AG08395 (cell line): ENCODE results near the gene TMBIM1.
A peak's percentile ranks its signal among the peaks of the same experiment; 100 is the strongest.

Source experiments
- DNase-seq: peaks from one replicate; pipeline ENCODE4 v3.0.0; 2012; ENCODE audit warnings: mixed read lengths, low spot score

TMBIM1 gene, protein sequence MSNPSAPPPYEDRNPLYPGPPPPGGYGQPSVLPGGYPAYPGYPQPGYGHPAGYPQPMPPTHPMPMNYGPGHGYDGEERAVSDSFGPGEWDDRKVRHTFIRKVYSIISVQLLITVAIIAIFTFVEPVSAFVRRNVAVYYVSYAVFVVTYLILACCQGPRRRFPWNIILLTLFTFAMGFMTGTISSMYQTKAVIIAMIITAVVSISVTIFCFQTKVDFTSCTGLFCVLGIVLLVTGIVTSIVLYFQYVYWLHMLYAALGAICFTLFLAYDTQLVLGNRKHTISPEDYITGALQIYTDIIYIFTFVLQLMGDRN

DNA sequence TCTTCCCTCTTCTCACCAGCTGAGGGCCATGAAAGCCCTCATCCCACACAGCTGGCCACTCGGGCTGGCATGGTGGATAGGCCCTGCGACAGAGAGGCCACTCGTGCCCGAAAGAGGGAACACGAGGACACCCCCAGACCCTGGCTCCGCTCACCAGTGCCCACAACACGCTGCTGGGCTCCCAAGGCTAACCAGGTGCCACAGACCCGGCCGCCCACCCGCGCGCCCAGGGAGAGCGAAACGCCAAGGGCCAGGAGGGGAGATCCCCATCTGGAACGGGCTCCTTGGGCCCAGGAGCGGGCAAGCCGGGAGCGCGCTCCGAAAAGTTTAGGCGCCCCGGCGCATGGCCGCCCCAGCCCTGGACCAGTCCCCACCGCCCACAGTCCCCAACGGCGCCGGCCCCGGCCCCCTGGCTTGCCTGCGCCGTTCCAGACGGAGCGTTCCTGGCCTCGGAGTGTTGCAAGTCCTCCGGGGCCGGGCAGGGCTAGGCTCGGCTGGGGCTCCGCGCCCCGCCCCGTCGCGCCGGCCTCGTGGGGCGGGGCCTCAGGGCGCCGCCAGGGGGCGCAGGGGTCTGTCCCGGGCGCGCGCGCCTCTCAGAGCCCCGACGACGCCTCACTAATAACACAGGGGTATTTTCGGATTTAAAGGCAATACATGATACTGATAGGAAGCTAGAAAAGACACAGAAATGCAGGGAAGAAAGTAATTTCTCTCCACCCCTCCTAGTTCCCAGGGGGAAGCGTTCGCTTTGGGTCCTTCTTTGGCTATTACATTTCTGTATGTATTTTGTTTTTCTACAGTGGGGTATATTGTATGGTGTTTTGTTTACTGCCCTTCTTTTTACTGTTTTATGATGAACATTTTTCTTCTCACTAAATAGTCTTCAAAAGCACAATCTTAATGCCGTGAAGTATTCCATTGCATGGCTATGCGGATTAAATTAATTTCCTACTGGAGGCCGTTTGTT is at the start of gene TMBIM1:
TSS of gene TMBIM1 (minus strand) at position 456 of the 967 bp plus-strand sequence. CDS start 10,362 bp downstream, outside the sequence.
- DNase-seq: peak; percentile 93

DNA sequence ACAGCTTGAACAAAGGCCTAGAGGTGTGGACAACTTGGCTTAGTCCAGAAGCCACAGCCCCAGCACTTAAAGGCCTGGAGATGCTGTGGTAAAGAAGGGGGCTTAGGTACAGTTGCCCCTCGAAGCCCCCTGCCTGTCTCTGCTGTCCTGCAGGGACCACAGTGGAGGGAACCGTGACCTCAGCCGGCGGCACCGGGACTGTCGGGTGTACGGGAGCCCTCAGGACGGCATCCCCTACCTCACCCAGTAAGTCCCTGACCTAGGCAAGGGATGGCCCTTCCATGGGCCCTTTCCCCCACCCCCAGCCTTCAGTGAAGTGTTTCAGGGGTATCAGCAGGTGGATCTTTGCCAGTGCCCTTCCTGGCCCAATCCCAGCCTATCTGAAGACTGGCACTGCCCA is 49.1 kb upstream of the TMBIM1 start:
- DNase-seq: no peak

DNA sequence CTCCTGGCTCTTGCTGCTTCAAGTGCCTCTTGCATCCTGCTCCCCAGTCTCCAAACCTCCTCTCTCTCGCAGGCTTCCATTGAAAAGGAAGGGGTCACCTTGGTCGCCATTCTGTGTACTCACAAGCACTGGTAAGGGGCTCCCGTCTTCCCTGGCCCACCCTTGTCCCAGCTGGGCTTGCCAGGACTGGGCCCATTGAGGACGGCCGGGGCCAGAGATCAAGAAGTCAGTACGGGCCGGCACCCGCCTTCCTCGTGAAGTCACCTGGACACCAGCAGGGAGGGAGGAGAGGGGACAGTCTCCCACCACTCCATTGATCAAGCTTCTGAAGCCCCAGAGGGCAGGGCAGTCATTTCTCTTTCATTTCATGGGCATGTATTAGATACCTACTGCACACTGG is 48.4 kb upstream of the TMBIM1 start:
- no peak for DNase-seq

DNA sequence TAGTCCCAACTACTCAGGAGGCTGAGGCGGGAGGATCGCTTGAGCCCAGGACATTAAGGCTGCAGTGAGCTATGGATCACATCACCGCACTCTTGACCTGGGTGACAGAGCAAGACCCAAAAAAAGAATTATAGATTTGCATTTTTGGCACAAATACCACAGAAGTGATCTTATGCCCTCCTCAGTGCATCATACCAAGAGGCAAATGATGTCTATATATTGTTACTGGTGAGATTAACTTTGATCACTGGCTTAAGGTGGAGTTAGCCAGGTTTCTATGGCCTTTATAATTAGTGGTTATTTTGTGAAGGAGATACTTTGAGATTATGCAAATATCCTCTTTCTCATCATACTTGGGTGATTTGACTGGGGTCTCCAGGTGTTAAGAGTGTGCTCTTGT is 42.2 kb upstream of the TMBIM1 start:
- DNase-seq: no peak

DNA sequence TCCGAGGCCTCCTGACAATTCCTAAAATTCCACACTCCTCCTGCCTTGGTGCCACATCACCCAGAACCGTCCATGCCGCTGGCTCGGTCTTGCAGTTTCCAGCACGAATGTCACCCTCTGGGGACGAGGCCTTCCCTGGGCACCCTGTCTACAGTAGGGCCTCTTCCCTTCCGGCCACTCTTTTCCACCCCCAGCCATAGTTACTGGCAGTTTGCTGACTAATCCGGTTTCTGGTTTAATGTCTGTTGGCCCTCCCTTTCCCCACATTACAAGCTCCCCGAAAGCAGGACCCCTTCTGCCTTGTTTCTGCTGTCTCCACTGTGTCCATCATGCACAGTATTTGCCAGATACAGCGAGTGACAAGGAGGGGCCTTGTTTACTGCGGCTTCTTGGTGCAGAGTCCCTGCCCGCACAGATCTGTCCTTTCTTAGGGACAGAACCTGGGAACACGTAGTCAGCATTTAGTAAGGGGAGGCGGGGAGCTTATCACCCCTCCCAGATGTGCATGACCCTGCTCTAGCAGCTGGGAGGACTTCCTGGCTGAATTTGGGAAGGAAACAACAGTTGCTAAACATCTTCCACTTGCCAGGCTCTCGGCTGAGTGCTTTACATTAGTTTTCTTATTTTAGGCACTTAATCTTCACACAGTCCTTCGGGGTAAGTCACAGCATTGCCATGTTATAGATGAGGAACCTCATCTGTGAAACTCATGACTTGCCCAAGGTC is 40.8 kb upstream of the TMBIM1 start:
- DNase-seq: no peak

DNA sequence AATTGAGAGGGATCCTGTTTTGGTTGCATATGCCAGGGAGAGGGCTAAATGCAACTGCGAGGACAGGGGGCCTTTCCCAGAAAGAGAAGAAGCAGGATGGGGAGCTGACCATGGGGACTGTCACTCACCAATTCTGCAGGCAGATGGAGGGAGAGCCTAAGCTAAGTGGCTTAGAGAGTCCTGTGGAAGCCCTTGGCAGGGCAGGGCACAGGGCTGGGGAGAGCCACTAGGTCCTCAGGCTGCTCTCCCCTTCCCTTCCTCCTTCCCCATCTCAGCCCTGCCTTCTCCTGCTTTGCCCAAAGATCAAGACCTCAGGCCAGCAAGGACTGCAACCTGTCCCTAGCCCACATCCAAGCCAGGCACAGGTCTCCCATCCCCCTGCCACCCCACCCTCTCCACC is 40.0 kb upstream of the TMBIM1 start:
- no peak for DNase-seq

DNA sequence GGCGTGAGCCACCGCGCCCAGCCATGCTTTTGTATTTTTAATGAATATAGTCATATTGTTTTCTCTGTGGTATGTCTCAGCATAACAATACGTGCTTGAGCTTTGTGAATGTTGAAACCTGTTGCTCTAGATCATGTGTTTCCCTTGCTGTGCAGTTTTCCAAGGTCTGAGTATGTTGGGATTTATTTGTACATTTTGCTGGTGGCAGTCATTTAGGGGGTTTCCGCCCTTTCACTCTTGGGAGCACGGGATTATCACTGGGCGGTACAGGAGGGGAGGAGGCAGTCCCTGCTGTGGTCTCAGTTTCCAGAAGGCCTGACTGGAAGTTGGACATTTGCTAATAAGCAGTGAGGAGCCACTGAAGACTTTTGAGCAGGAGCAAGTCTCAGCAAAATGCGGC is 39.4 kb upstream of the TMBIM1 start:
- no peak for DNase-seq

DNA sequence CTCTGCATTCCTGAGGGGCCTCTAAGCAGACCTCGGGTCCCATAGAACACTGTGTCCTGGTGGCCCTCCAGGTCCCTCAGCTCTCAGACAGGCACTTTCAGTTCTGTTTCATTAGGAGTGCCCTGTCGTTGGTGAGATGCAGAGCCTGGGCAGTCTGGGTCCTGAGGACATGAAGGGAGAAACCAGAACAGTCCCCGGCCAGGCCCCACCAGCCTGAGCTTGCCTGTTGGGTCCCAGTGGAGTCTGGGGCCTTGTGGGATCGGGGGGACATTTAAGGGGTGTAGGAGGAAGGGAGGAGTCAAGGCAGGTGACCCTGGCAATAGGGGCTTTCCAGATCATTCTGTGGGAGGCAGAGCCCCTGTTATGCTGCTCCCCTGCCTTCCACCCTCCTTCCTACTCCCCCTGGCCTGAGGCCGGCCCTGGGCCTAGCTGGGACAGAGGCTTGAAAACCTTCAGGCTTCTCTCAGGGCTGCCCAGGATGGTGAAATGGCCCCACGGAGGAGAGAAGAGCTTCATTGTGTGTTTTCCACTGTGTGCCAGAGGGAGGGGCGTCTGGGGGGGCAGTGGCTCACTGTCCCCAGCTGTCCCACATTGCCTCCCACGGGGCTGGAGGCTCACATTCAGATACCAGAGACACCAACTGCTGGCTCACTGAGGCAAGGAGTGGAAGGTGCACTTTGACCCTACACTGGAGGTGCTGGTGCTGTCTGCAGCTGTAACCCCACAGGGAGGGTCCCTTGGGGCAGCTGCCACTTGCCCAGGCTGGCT is 37.7 kb upstream of the TMBIM1 start:
- no peak for DNase-seq

DNA sequence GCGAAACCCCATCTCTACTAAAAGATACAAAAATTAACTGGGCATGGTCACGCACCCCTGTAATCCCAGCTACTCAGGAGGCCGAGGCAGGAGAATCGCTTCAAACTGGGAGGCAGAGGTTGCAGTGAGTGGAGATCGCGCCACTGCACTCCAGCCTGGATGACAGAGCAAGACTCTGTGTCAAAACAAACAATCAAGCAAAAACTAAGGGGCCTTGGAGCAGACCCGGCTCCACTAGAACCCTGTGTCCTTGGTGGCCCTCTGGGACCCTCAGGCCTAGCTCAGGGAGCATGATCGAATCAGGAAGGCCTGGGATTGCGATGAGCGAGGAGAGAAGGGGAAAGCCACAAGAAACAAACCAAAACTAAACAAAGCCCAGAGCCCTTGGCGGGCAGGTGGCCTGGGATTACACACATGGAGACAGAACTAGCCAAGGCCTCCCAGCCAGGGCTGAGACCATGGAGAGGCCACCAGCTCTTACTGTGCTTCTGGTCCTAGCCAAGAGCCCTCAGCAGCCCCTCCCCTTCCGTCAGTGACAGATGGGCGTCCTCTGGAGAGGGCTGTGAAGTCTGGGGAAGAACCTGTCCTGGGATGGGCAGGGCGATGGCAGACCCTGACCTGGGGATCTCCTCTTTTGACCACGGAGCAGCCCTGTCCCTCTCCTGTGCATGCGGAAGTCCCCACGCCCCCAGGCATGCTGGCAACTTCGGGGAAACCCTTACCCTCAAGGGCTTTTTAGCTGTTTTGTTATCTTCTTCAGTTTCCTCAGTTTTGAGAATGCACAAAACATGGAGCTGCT is 36.9 kb upstream of the TMBIM1 start:
- DNase-seq: no peak

DNA sequence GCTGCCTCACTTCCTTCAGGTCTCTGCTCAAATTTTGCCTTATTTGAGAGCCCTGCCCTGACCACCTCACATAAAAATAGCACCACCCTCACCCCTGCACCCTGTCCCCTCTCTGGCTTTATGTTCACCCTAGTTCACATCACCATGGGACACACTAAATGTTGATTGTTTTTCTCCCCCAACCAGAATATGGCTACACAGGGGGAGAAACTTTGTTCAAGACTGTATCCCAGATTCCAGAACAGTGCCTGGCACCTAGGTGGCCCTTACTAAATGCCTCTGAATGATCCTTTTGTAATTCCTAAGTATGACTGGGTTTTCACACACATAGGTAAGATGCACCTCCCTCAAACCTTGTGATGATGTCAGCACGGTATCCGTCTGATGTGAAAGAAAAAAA is 36.0 kb upstream of the TMBIM1 start:
- no peak for DNase-seq

DNA sequence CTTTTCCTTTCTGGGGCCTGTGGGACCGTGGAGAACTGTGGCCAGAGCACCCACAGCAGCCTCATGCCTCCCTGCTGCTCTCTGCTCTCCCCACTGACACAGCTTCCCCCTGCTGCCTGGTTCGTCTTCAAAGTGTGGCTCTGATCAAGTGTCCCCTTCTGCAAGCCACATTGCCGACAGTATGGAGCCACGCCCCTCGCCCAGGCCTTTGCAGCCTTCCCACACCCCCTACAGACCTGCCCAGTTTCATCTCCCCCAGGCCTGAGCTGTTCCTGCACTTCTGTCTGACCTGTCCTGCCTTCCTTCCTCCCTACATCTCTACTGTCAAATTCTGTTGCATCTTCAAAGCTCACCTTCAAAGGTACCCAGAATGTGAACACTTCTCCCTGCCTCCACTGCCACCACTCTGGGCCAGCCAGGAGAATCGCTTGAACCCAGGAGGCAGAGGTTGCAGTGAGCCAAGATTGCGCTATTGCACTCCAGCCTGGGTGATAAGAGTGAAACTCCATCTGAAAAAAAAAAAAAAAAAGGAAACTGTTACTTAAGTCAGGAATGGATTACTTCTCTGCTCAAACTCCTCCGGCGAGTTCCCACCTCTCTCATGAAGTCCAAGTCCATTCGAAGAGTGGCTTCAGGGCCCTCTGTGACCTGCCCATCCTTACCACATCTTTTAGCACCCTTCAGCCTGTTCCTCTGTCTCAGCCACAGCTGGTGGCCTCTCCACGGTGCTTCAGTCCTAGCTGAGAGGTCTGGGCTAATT is 35.3 kb upstream of the TMBIM1 start:
- no peak for DNase-seq

DNA sequence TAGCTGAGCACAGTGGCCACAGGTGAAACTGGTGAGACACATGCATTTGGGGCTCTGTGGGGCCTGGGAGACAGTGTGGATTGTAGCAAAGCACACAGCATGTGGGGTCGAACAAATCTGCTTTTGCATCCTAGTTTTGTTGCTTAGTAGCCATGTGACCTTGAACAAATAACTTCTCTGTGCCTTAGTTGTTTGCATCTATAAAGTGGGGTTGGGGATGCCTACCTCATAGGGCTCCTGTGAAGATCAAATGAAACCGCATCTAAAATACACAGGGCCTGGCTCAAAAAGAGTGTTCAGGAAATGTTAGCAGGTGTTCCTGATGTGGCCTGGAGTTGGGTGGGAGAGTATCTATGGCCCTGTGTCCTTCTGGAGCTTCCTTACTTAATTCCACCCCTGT is 34.0 kb upstream of the TMBIM1 start:
- no peak for DNase-seq

DNA sequence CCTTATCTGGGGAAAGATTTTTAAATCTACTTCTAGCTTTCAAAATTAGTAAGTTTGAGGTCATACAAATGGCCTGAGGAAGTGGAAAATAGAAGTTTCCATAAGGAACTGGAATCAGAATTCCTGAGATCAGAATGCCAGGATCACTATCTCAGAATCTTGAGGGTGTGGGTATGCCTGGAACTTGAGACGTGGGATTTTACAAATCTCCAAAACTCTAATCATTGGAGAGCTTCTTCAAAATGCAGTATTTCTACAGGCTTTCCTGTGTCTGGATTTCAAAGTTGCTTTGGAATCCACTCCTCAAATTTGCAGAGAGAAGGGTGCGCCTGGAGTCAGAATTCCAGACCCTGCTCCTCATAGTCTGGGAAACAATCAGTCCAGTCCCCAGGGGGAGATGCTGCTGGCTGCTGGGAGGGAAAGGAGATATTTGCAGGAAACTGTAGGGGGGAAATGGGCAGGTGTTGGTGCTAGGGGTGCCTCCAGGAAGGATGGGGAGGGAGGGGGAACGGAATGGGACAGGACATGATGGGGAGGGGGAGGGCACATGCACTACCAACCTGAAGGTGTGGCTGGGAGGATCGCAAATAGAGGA is 33.4 kb upstream of the TMBIM1 start:
- no peak for DNase-seq

DNA sequence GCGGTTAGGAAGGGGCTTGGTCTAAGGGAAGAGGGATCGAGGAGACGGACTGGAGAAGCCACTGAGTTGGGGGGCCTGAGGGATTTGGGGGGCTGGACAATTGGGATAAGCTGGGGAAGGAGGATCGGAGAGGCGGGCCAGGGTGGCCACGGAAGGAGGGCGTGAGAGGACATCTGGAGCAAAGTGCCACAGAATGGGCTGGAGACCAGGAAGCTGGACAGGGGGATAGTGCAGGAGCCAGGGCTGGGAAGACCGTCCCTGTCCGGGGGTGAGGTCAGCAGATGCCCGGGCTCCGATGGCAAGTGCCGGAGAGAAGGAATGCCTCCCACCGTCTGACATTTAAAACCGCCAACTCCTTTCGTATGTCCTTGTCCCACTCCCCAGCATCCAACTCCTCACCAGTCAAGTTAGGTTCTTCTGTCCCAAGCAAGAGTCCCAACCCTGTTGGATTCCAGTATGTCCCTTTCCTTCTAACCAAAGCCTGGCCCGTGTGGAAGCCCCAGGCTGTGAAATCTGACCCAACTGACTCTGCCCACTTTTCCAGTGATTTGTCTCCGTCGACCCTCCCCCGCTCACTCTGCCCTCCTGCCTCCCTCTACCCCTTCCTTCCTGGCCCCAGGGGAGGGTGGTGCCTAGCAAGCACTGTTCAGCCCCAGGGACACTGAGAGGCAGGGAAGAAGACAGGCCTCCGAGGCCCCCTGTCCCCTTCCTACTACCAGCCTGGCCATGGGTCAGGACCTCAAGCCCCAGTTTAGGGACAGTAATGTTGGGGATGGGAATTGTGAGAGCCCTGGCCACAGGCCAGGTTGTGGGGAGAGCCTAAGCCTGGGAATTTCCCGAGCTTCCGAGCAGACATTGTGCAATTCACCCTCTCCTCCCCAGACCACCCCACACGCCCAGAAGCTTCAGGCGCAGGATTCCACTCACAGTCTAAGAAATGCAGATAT is 31.5 kb upstream of the TMBIM1 start:
- no peak for DNase-seq

DNA sequence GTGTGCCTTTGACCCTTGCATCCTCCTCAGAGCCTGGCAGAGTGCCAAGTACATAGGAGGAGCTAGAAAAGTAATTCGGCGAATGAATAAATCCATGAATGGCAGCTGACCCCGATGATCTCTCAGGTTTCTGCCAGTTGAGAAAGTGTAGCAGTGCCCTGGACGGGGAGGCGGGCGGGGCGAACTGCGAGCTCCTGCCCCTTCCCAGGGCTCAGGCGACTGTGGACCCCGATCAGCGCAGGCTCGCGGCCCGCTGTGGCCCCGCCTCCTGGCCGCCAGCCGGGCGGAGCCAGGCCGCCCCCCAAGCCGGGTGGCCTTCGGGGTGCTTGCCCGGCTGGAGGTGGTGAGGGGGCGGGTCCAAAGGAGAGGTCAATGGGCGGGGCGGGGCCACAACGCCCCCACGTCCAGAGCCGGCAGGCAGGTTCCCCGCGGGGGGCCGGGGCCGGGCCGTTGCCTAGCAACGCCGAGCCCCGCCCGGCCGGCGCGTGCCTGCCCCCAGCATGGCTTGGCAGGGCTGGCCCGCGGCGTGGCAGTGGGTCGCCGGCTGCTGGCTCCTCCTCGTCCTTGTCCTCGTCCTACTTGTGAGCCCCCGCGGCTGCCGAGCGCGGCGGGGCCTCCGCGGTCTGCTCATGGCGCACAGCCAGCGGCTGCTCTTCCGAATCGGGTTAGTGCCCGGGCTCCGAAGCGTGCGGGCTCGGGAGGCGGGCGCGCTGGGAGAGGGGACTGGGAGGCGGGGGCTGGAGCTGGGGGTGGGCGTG is 30.6 kb upstream of the TMBIM1 start:
- DNase-seq: peak; percentile 70

DNA sequence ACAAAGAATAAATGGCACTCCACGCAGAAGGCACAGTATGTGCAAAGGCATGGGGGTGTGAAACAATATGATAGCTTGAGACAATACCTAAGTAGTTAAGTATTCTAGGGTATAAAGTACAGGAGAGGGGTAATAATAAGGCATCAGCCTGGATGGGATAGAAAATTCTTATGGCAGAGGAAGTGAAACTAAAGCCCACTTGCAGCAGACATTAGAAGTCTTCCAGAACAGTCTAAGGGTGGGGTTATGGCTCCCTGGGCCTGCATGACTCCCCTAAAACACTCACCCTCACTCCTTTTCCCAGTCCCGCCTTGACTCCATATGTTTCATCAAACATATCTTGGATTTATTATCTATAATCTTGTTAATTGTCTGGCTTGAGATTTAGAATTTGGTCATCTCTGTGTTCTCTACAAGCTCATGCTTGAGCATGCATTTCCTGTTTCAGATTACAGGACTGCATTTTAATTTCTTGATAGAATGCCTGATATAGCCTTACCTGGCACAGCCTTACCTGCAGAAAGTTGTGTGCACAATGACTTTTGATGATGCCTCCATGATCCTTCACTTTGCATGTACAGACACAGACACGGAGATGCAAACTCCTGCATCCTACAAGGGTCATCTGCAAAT is 28.5 kb upstream of the TMBIM1 start:
- DNase-seq: no peak

DNA sequence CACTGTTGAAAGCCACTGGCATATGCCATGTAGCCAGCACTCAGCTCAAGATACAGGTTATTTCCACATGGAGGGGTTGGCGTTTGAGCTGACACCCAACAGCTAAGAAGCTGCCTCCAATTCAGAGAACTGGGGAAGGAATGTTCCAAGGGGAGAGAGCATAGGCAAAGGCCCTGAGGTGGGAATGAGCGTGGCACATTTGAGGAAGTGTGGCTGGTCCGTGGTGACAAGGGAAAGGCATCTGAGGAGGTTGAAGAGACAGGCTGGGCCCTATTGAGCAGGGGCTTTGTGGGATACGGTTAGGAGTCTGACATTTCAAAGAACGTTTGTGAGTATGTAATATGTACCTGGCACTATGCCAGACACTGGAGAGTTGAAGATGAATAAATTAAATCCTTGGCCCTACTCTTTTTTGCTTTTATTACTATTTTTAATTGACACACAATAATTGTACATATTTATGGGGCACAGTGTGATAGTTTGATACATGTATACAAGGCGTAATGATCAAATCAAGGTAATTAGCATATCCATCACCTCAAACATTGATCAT is 27.6 kb upstream of the TMBIM1 start:
- DNase-seq: no peak
